H9 (cell line): ENCODE data around the gene SEMA5A. TPM values are rescaled to one million over a fixed set of nuclear protein-coding genes. Genes with fewer than 3 reads are reported as not detected.
A peak's percentile ranks its signal among the peaks of the same experiment; 100 is the strongest.

ENCODE experiments used
- DNase-seq: peaks from one replicate; pipeline ENCODE4 v3.0.0-alpha.2; 2017
- H2AFZ ChIP-seq: one replicate; pipeline ENCODE4 v1.6.1; 2013; ENCODE audit warnings: mild to moderate bottlenecking, low read length, control low read depth, moderate library complexity
- H2AK5ac ChIP-seq: 2 replicates; pipeline ENCODE4 v1.6.1; 2013; ENCODE audit warnings: low read length, control low read depth, mixed read lengths; ENCODE audit not compliant: insufficient read length
- H2BK120ac ChIP-seq: one replicate; pipeline ENCODE4 v1.6.1; 2013; ENCODE audit warnings: low read depth, mild to moderate bottlenecking, low read length, control low read depth, inconsistent platforms; ENCODE audit not compliant: poor library complexity, severe bottlenecking
- H2BK12ac ChIP-seq: 2 replicates; pipeline ENCODE4 v1.6.1; 2013; ENCODE audit warnings: low read length, control low read depth, mixed read lengths, low read depth; ENCODE audit not compliant: insufficient read length
- H2BK15ac ChIP-seq: 2 replicates; pipeline ENCODE4 v1.6.1; 2013; ENCODE audit warnings: low read depth, low read length, control low read depth
- H2BK20ac ChIP-seq: one replicate; pipeline ENCODE4 v1.6.1; 2013; ENCODE audit warnings: low read depth, mild to moderate bottlenecking, low read length, control low read depth, inconsistent platforms; ENCODE audit not compliant: poor library complexity, severe bottlenecking
- H2BK5ac ChIP-seq: 2 replicates; pipeline ENCODE4 v1.6.1; 2013; ENCODE audit warnings: low read length, control low read depth, mixed read lengths; ENCODE audit not compliant: insufficient read length
- H3K14ac ChIP-seq: 2 replicates; pipeline ENCODE4 v1.6.1; 2013; ENCODE audit warnings: low read length, control low read depth; ENCODE audit not compliant: insufficient read depth
- H3K18ac ChIP-seq: 2 replicates; pipeline ENCODE4 v1.6.1; 2013; ENCODE audit warnings: low read depth, mild to moderate bottlenecking, mixed read lengths, low read length, control low read depth; ENCODE audit not compliant: insufficient read length
- H3K23ac ChIP-seq: 2 replicates; pipeline ENCODE4 v1.6.1; 2013; ENCODE audit warnings: low read length, control low read depth, mixed read lengths, low read depth; ENCODE audit not compliant: insufficient read length
- H3K23me2 ChIP-seq: 2 replicates; pipeline ENCODE4 v1.6.1; 2013; ENCODE audit warnings: low read depth, mild to moderate bottlenecking, mixed read lengths, low read length, control low read depth; ENCODE audit not compliant: insufficient read length, poor library complexity, severe bottlenecking
- H3K27ac ChIP-seq: 2 replicates; pipeline ENCODE4 v1.5.1; 2013; ENCODE audit warnings: low read length, control low read depth, mixed read lengths, low read depth; ENCODE audit not compliant: insufficient read length
- H3K27me3 ChIP-seq: 2 replicates; pipeline ENCODE4 v1.6.1; 2013; ENCODE audit warnings: low read length, control low read depth, inconsistent platforms; ENCODE audit not compliant: insufficient read depth
- H3K4ac ChIP-seq: 2 replicates; pipeline ENCODE4 v1.6.1; 2013; ENCODE audit warnings: low read depth, mild to moderate bottlenecking, control low read depth, inconsistent platforms, low read length, moderate library complexity
- H3K4me1 ChIP-seq: 2 replicates; pipeline ENCODE4 v1.6.1; 2013; ENCODE audit warnings: low read length, control low read depth, inconsistent platforms; ENCODE audit not compliant: insufficient read depth
- H3K4me2 ChIP-seq: 2 replicates; pipeline ENCODE4 v1.6.1; 2013; ENCODE audit warnings: low read length, control low read depth, mixed read lengths; ENCODE audit not compliant: insufficient read length, insufficient read depth
- H3K56ac ChIP-seq: 2 replicates; pipeline ENCODE4 v1.6.1; 2013; ENCODE audit warnings: low read depth, mild to moderate bottlenecking, mixed read lengths, low read length, control low read depth; ENCODE audit not compliant: insufficient read length
- H3K79me1 ChIP-seq: 2 replicates; pipeline ENCODE4 v1.6.1; 2013; ENCODE audit warnings: low read depth, mild to moderate bottlenecking, moderate library complexity, low read length, control low read depth, inconsistent platforms; ENCODE audit not compliant: insufficient read depth, poor library complexity, severe bottlenecking
- H3K79me2 ChIP-seq: 2 replicates; pipeline ENCODE4 v1.6.1; 2013; ENCODE audit warnings: low read length, control low read depth, inconsistent platforms; ENCODE audit not compliant: insufficient read depth
- H3K9ac ChIP-seq: 2 replicates; pipeline ENCODE4 v1.6.1; 2013; ENCODE audit warnings: low read length, control low read depth, mixed read lengths; ENCODE audit not compliant: insufficient read length; ENCODE audit errors: extremely low read depth
- H3K9me3 ChIP-seq: one replicate; pipeline ENCODE4 v1.6.1; 2013; ENCODE audit warnings: low read depth, low read length, inconsistent platforms; ENCODE audit not compliant: control insufficient read depth
- H3T11ph ChIP-seq: one replicate; pipeline ENCODE4 v1.6.1; 2013; ENCODE audit warnings: mild to moderate bottlenecking, low read length, control low read depth, inconsistent platforms
- H4K20me1 ChIP-seq: one replicate; pipeline ENCODE4 v1.6.1; 2013; ENCODE audit not compliant: control insufficient read depth, insufficient read length, insufficient read depth
- H4K5ac ChIP-seq: 2 replicates; pipeline ENCODE4 v1.6.1; 2013; ENCODE audit warnings: low read depth, mild to moderate bottlenecking, mixed read lengths, low read length, control low read depth; ENCODE audit not compliant: insufficient read length
- H4K8ac ChIP-seq: replicated peaks from 2 replicates; pipeline ENCODE4 v1.6.1; 2013; ENCODE audit warnings: low read length, control low read depth, mixed read lengths, low read depth; ENCODE audit not compliant: insufficient read length
- H4K91ac ChIP-seq: 2 replicates; pipeline ENCODE4 v1.6.1; 2013; ENCODE audit warnings: low read depth, mild to moderate bottlenecking, moderate library complexity, mixed read lengths, low read length, control low read depth; ENCODE audit not compliant: insufficient read length
- H3K27ac Mint-ChIP-seq, 3 experiments: 2 replicates in 2 of 3; 3 replicates in 1 of 3; pipeline ENCODE4 v1.8.0; 2020 to 2021; ENCODE audit warnings: mixed read lengths in 3 of 3, mild to moderate bottlenecking in 1 of 3, moderate library complexity in 1 of 3
- H3K27me3 Mint-ChIP-seq: 2 replicates; pipeline ENCODE4 v1.8.0; 2021; ENCODE audit warnings: low read depth, mild to moderate bottlenecking, moderate library complexity, mixed read lengths
- H3K36me3 Mint-ChIP-seq, 3 experiments: 2 replicates in 2 of 3; 3 replicates in 1 of 3; pipeline ENCODE4 v1.8.0; 2020 to 2021; ENCODE audit warnings: low read depth in 3 of 3, mixed read lengths in 3 of 3; ENCODE audit not compliant: insufficient read depth in 1 of 3
- H3K4me1 Mint-ChIP-seq, 2 experiments: 2 replicates each; pipeline ENCODE4 v1.8.0; 2020; ENCODE audit warnings: mixed read lengths in 2 of 2
- H3K4me3 Mint-ChIP-seq, 2 experiments: 2 replicates in 1 of 2; 3 replicates in 1 of 2; pipeline ENCODE4 v1.8.0; 2020 to 2021; ENCODE audit warnings: mild to moderate bottlenecking in 2 of 2, mixed read lengths in 2 of 2, moderate library complexity in 1 of 2
- H3K9me3 Mint-ChIP-seq, 2 experiments: 2 replicates in 1 of 2; 3 replicates in 1 of 2; pipeline ENCODE4 v1.8.0; 2020; ENCODE audit warnings: mild to moderate bottlenecking in 2 of 2, mixed read lengths in 2 of 2, moderate library complexity in 1 of 2
- CTCF ChIP-seq: fragments of 200-600 bp; sonication (generic); conservative IDR thresholded peaks from 3 replicates; pipeline ENCODE4 v1.8.0; 2021; ENCODE audit warnings: antibody characterized with exemption, mild to moderate bottlenecking
- WGBS: extraction: QIAGEN DNeasy Blood & Tissue Kit; methylation state at CpG from one replicate; pipeline ENCODE4 v1.1.7; 2013; ENCODE audit warnings: missing lambda C conversion rate, low lambda C conversion rate, mixed read lengths; ENCODE audit not compliant: insufficient read length; ENCODE audit errors: extremely low coverage; 5-methylcytosine and 5-hydroxymethylcytosine counted together
- total RNA-seq: library from RNA; stranded (reverse); gene quantifications from 2 replicates; pipeline ENCODE4 v1.2.1, GENCODE V29; 2021

The SEMA5A gene
- total RNA-seq, 1 experiment from 2014 or later = 4.3 TPM

- no peak overlapping the region for H2BK5ac ChIP-seq
- H2AFZ ChIP-seq = no peak overlapping the region
- H2BK12ac ChIP-seq = no peak overlapping the region
- no peak overlapping the region for H4K91ac ChIP-seq
- H3K4ac ChIP-seq = no peak overlapping the region
- DNase-seq = no peak
- H3K4me2 ChIP-seq = no peak overlapping the region
- no peak overlapping the region for H3K14ac ChIP-seq
- H3K9me3 Mint-ChIP-seq = peaks cover 8 to 21% of the 10 kb centered on the region in 2 experiments
- H3K56ac ChIP-seq = no peak overlapping the region
- no peaks in the 10 kb centered on the region for H3K79me2 ChIP-seq
- H4K8ac ChIP-seq = no peak overlapping the region
- no peaks in the 10 kb centered on the region for H3K4me1 ChIP-seq
- H4K20me1 ChIP-seq = no peaks in the 10 kb centered on the region
- peaks cover under 1 to 5% of the 10 kb centered on the region in 2 experiments; a peak in 3 of 4 replicates for H3K4me1 Mint-ChIP-seq
- H3K36me3 Mint-ChIP-seq = peaks cover 13 to 22% (median 18%) of the 10 kb centered on the region in 3 experiments; a peak in 6 of 7 replicates
- no peak overlapping the region for H3K27ac ChIP-seq
- H2BK15ac ChIP-seq = no peak overlapping the region
- H4K5ac ChIP-seq = no peak overlapping the region
- H3K9me3 ChIP-seq = no peaks in the 10 kb centered on the region
- H3K4me3 Mint-ChIP-seq = no peak overlapping the region
- H3K23me2 ChIP-seq = no peaks in the 10 kb centered on the region
- no peaks in the 10 kb centered on the region for H3K79me1 ChIP-seq
- no peak overlapping the region for H2AK5ac ChIP-seq
- no peak overlapping the region for H2BK120ac ChIP-seq
- no peak overlapping the region for H3K9ac ChIP-seq
- no peak for TF ChIP-seq CTCF
- H3K27me3 ChIP-seq = no peaks in the 10 kb centered on the region
- H3K27ac Mint-ChIP-seq = peak overlapping the region in 1 of 3 experiments; percentile 62; a peak in 1 of 7 replicates
- H3K23ac ChIP-seq = no peak overlapping the region
- H3K27me3 Mint-ChIP-seq = no peaks in the 10 kb centered on the region
- H3T11ph ChIP-seq = no peak overlapping the region
- no peak overlapping the region for H3K18ac ChIP-seq
- H2BK20ac ChIP-seq = no peak overlapping the region
- WGBS = no CpG with 5 or more reads among the region's 2 CpGs
These were observed 100.0 kb downstream of the SEMA5A start for GRCh38 chr5:9445826-9446388.
